ENCODE measurements around the gene DISC1.

Gene DISC1

DNA sequence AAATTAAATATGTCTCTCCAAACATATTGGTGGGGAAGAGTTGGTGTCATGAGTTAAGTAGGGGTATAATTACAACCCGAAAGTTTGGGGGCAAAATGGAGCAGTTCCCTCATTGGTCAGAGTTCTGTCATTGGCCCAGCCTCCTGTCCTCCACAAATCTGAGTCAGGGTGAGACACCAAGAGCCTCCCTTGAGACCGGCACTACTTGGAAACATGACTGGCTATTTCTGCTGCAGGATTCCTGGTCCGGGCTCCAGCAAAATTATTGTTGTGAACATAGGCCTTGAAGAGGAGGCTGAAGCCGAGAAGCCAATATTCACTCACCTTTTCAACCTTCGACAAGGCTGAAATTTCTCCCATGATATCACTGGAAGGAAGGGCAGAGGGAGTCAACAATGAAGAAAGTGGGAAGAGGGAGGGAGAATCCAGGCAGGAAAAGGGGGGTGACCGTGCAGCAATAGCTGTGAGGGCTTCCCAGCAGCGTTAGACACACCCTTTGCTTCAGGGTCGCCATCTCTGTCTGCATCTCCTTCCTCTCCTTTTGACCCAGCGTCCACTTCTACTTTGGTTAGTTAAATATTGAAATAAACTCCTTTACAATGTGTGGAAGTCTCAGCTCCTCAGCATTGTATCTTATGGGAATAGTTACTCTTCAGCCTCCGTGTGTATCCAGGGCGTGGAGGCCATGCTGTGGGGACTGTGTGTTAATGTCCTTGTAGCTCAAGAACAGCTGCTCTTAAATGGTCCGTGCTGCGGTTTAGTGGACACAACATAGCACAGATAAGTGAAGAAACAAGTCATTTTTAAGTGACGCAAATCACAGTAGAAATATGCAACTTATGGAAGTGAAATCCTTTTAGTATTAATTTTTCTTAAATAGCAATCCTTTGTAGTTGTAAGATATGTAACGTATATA lies 307.4 kb downstream of the DISC1 start:
- Histone ChIP-seq H3K27ac (ENCODE audit: low read depth, low read length) (no peak overlapping the region), H3K79me2 (ENCODE audit: insufficient read depth, low read length) (no peaks in the 10 kb centered on the region), H3K9me3 (ENCODE audit: insufficient read depth, low read length) (0 out of 2 replicates have a peak, but pooled peaks cover 4% of the 10 kb centered on the region), H3K9ac (ENCODE audit: low read length) (no peak overlapping the region), H2AFZ (ENCODE audit: low read depth, low read length, severe bottlenecking) (no peak overlapping the region), H3K4me2 (ENCODE audit: low read depth, low read length, poor library complexity, severe bottlenecking) (no peak overlapping the region), H3K4me3 (ENCODE audit: insufficient read depth, low read length, poor library complexity, severe bottlenecking) (no peak overlapping the region), H3F3A (ENCODE audit: insufficient read depth) (no peaks in the 10 kb centered on the region), H3K27me3 (ENCODE audit: low read length) (no peaks in the 10 kb centered on the region), H3K36me3 (ENCODE audit: low read length) (no peaks in the 10 kb centered on the region), H3K9me2 (replicated peaks; ENCODE audit: insufficient read depth, low read length) (no peaks in the 10 kb centered on the region), H4K20me1 (ENCODE audit: low read depth, low read length) (no peaks in the 10 kb centered on the region)
- TF ChIP-seq EZH2phosphoT487 (conservative IDR thresholded peaks at IDR 0.05; ENCODE audit: low read length): no peak
- TF ChIP-seq, protein P1, sequence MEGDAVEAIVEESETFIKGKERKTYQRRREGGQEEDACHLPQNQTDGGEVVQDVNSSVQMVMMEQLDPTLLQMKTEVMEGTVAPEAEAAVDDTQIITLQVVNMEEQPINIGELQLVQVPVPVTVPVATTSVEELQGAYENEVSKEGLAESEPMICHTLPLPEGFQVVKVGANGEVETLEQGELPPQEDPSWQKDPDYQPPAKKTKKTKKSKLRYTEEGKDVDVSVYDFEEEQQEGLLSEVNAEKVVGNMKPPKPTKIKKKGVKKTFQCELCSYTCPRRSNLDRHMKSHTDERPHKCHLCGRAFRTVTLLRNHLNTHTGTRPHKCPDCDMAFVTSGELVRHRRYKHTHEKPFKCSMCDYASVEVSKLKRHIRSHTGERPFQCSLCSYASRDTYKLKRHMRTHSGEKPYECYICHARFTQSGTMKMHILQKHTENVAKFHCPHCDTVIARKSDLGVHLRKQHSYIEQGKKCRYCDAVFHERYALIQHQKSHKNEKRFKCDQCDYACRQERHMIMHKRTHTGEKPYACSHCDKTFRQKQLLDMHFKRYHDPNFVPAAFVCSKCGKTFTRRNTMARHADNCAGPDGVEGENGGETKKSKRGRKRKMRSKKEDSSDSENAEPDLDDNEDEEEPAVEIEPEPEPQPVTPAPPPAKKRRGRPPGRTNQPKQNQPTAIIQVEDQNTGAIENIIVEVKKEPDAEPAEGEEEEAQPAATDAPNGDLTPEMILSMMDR (IDR thresholded peaks at IDR 0.05; ENCODE audit: insufficient read depth, low read length, poor library complexity, severe bottlenecking): no peak

DNA sequence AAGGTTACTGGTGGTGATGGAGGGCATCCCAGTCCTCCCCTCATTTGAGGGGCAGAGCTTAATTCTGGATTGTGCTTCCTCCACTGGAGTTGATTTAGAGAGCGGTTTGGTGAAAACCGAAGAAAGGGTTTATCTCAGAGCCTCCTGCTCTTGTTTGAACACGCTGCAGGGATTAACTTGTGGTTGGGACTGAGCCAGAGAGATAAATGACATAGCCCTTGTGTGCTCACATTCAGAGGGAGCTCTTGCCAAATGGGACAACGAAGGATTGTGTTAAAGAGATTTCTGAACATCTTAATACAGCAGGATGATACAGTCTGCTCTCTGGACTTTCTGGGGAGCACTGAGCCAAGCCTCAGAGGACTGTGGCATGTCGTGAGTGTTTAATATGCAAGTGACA lies 308.2 kb downstream of the DISC1 start:
- Histone ChIP-seq H4K20me1 (ENCODE audit: low read depth, low read length) (no peaks in the 10 kb centered on the region), H3K27me3 (ENCODE audit: low read length) (no peaks in the 10 kb centered on the region), H3K4me2 (ENCODE audit: low read depth, low read length, poor library complexity, severe bottlenecking) (no peak overlapping the region), H3K27ac (ENCODE audit: low read depth, low read length) (no peak overlapping the region), H3F3A (ENCODE audit: insufficient read depth) (no peaks in the 10 kb centered on the region), H3K9ac (ENCODE audit: low read length) (no peak overlapping the region), H2AFZ (ENCODE audit: low read depth, low read length, severe bottlenecking) (no peak overlapping the region), H3K36me3 (ENCODE audit: low read length) (no peaks in the 10 kb centered on the region), H3K9me3 (ENCODE audit: insufficient read depth, low read length) (0 out of 2 replicates have a peak, but pooled peaks cover 4% of the 10 kb centered on the region), H3K79me2 (ENCODE audit: insufficient read depth, low read length) (no peaks in the 10 kb centered on the region), H3K9me2 (replicated peaks; ENCODE audit: insufficient read depth, low read length) (no peaks in the 10 kb centered on the region), H3K4me3 (ENCODE audit: insufficient read depth, low read length, poor library complexity, severe bottlenecking) (no peak overlapping the region)
- TF ChIP-seq, protein P1 (IDR thresholded peaks at IDR 0.05; ENCODE audit: insufficient read depth, low read length, poor library complexity, severe bottlenecking): no peak
- no peak for TF ChIP-seq EZH2phosphoT487 (conservative IDR thresholded peaks at IDR 0.05; ENCODE audit: low read length)

DNA sequence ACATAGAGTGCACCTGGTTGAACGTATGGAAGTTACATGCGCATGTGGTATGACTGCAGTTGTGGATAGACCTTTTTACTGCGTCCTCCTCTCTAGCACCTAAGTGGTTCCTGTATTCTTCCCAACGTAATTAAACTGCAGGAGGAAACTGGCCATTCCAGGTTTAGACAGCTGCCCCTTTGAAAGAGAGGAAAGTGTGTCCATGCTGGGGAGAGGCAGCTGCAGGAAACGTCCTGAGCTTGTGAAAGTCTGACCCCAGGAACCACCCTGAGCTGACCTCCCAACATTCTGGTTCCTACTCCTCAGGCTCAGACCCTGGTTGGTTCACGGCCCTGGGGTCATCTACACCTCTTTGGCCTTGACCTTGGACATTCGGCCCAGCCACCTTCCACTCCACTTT lies 309.3 kb downstream of the DISC1 start:
- 0 out of 2 replicates have a peak, but pooled peaks cover 4% of the 10 kb centered on the region for H3K9me3 ChIP-seq (ENCODE audit: insufficient read depth, low read length)

More for the DNA sequence above, 309.3 kb downstream of the DISC1 start:
- Histone ChIP-seq H4K20me1 (ENCODE audit: low read depth, low read length) (no peaks in the 10 kb centered on the region), H3K9me2 (replicated peaks; ENCODE audit: insufficient read depth, low read length) (no peaks in the 10 kb centered on the region), H3K27me3 (ENCODE audit: low read length) (no peaks in the 10 kb centered on the region), H3K36me3 (ENCODE audit: low read length) (no peaks in the 10 kb centered on the region), H2AFZ (ENCODE audit: low read depth, low read length, severe bottlenecking) (no peak overlapping the region), H3K27ac (ENCODE audit: low read depth, low read length) (no peak overlapping the region), H3K4me2 (ENCODE audit: low read depth, low read length, poor library complexity, severe bottlenecking) (no peak overlapping the region), H3K79me2 (ENCODE audit: insufficient read depth, low read length) (no peaks in the 10 kb centered on the region), H3K9ac (ENCODE audit: low read length) (no peak overlapping the region), H3F3A (ENCODE audit: insufficient read depth) (no peaks in the 10 kb centered on the region), H3K4me3 (ENCODE audit: insufficient read depth, low read length, poor library complexity, severe bottlenecking) (no peak overlapping the region)
- TF ChIP-seq EZH2phosphoT487 (conservative IDR thresholded peaks at IDR 0.05; ENCODE audit: low read length): no peak
- TF ChIP-seq, protein P1 (IDR thresholded peaks at IDR 0.05; ENCODE audit: insufficient read depth, low read length, poor library complexity, severe bottlenecking): no peak
